Measurements from ENCODE around the gene METAP1D. TPM values are rescaled to one million over a fixed set of nuclear protein-coding genes. Genes with fewer than 3 reads are reported as not detected.

METAP1D gene
- total and polyA plus RNA-seq, 2 donors (not counting 3 experiments of a cell fraction or from before 2014, with no cell fraction given) = 4.2 to 8.1 TPM

DNA sequence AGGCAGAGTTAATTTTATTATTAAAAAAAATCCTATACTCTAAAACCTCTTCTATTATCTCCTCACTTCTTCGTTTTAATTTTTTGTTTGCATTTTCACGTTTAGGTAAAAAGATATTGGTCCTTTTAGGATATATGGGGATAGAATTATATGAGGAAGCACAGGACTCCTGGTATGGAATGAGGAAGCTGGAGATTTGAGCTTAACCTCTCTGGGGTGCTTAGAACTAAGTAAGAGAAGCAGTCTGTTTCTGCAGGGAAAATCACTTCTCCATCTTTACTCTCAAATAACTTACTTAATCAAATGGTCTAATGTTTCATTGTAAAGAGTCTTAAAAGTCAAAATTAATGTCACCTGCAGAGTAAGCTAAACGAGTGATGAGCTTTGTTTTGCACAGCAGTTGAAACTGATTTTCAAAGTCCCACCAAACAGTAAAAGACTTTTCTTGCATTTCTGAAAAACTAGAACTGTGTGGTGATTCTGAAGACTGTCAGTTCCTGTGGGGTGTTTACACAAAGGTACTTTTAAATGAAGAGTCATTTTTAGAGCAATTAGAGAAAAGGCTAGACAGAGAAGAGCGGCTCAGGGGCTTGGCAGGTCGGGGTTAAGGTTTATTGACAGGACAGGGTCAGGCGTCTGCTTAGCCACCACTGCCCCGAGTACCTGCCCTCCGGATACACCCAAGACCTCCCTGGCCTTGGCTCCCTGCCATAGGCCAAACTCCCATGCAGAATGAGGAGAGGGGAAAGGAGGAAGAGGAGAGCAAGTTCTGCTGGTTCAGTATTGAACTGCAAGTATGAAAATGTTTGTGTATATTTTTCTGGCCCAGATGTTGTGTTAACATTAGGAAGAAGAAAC is 21.6 kb downstream of the METAP1D start:
- dilution Hi-C loops (cut with MboI; ENCODE audit: extremely low pct_ligation_motif_present, low sequenced_read_pairs) (no loop called here), intact Hi-C loops (cut with micrococcal nuclease) (no loop called here)
- H3K4me1 ChIP-seq (ENCODE audit: control insufficient read depth, extremely low read depth, insufficient read depth, low read length) = no peaks in the 10 kb centered on the region
- no peaks in the 10 kb centered on the region for H3K9me3 ChIP-seq (replicated peaks; ENCODE audit: control insufficient read depth, insufficient read depth, low read length)
- no peak overlapping the region for H3K4me3 ChIP-seq (replicated peaks in 1 of 3; ENCODE audit: insufficient read depth in 1 of 3, low read depth in 1 of 3, low read length in 3 of 3)
- no peaks in the 10 kb centered on the region for H3K79me2 ChIP-seq (ENCODE audit: control insufficient read depth, insufficient read depth, low read length)
- no peak overlapping the region for H3K4me2 ChIP-seq (ENCODE audit: insufficient read depth, low read length)
- no peak overlapping the region for H3K27ac ChIP-seq (ENCODE audit: insufficient read depth, low read depth, low read length)
- H4K20me1 ChIP-seq (replicated peaks; ENCODE audit: control insufficient read depth, extremely low read depth, insufficient read depth, low read length) = no peaks in the 10 kb centered on the region
- ChIA-PET POLR2A (no interaction called here), CTCF (interaction anchor here (1.1 to 1.9 kb wide), 5 partner anchors 9 to 108 kb away, joined by 3 to 7 read pairs (median 4); no protein-coding TSS in a partner anchor)
- BruUV-seq (replicated peaks) = no TSS peak
- H3K9ac ChIP-seq (replicated peaks; ENCODE audit: extremely low read depth, insufficient read depth, low read length) = no peak overlapping the region
- no peaks in the 10 kb centered on the region for H3K27me3 ChIP-seq (ENCODE audit: control insufficient read depth in 2 of 2, insufficient read depth in 2 of 2, low read length in 2 of 2)
- peak; percentile 31 for FAIRE-seq
- H2AFZ ChIP-seq (ENCODE audit: low read depth, low read length) = no peak overlapping the region
- DNase-seq (ENCODE audit: low read depth, low spot score) = no peak
- no peaks in the 10 kb centered on the region for H3K36me3 ChIP-seq (ENCODE audit: control insufficient read depth in 2 of 2, extremely low read depth in 1 of 2, insufficient read depth in 2 of 2, low read length in 2 of 2)
- no peak for TF ChIP-seq EZH2 (IDR thresholded peaks at IDR 0.05; ENCODE audit: borderline replicate concordance, low read depth, low read length, severe bottlenecking)
- no peak for TF ChIP-seq CTCF (IDR thresholded peaks at IDR 0.05; ENCODE audit: extremely low read depth in 1 of 2, insufficient read depth in 1 of 2, low read depth in 1 of 2, low read length in 2 of 2)
- TF ChIP-seq MYC (IDR thresholded peaks at IDR 0.05; ENCODE audit: low read depth, low read length) = no peak
- TF ChIP-seq POLR2A (IDR thresholded peaks at IDR 0.05; ENCODE audit: low read depth, low read length) = no peak
- TF ChIP-seq, protein P1, sequence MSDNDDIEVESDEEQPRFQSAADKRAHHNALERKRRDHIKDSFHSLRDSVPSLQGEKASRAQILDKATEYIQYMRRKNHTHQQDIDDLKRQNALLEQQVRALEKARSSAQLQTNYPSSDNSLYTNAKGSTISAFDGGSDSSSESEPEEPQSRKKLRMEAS (IDR thresholded peaks at IDR 0.05; ENCODE audit: insufficient read depth, insufficient read length) = no peak
- no peak for TF ChIP-seq GATA2 (IDR thresholded peaks at IDR 0.05; ENCODE audit: insufficient read depth, insufficient read length, low read depth, low read length)
- TF ChIP-seq JUN (IDR thresholded peaks at IDR 0.05; ENCODE audit: borderline replicate concordance, insufficient read depth, insufficient read length, low read depth) = no peak
- TF ChIP-seq FOS (IDR thresholded peaks at IDR 0.05; ENCODE audit: borderline replicate concordance, insufficient read depth, low read length) = no peak
- no peak for TF ChIP-seq POLR2AphosphoS5 (IDR thresholded peaks at IDR 0.05; ENCODE audit: insufficient read depth, low read depth, low read length)
- H3K9me1 ChIP-seq (replicated peaks; ENCODE audit: control insufficient read depth, extremely low read depth, insufficient read depth, low read length) = no peaks in the 10 kb centered on the region

Measured in endothelial cell of umbilical vein (primary cell).